Activated CD8-positive, alpha-beta memory T cell treated with anti-CD3 and anti-CD28 coated beads for 24 hours (primary cell): ENCODE results near the gene ALOX12B.
"Not testable (repeated sequence)": the region's sequence is repeated elsewhere in the genome, so short reads cannot be mapped to it uniquely, and the experiment has no call there.

ENCODE experiments used
- DNase-seq: peaks from one replicate; pipeline ENCODE4 v3.0.0-alpha.2; 2020

Gene ALOX12B

GRCh38 chr17:8081876-8082275 is 5.6 kb downstream of the ALOX12B start:
- DNase-seq, result no peak

GRCh38 chr17:8080799-8081219 is 6.7 kb downstream of the ALOX12B start:
- no peak for DNase-seq

GRCh38 chr17:8080208-8080798 is 7.2 kb downstream of the ALOX12B start:
- DNase-seq, result no peak

GRCh38 chr17:8079291-8080207 is 8.0 kb downstream of the ALOX12B start:
- peak; percentile 94 for DNase-seq

- not testable (repeated sequence) for DNase-seq
These were observed 9.6 kb downstream of the ALOX12B start for GRCh38 chr17:8077939-8078338.

- DNase-seq, result no peak
These were observed 10.8 kb downstream of the ALOX12B start for GRCh38 chr17:8076502-8077266.

- DNase-seq, result no peak
These were observed 11.8 kb downstream of the ALOX12B start for GRCh38 chr17:8075574-8076342.

GRCh38 chr17:8075081-8075480 is 12.4 kb downstream of the ALOX12B start:
- DNase-seq, result no peak

- DNase-seq, result no peak
These were observed 13.0 kb downstream of the ALOX12B start for GRCh38 chr17:8074554-8074953.

GRCh38 chr17:8073627-8074484 is 13.7 kb downstream of the ALOX12B start:
- peak; percentile 94 for DNase-seq

GRCh38 chr17:8072729-8073461 is 14.6 kb downstream of the ALOX12B start:
- DNase-seq, result peak; percentile 77

- DNase-seq, result no peak
These were observed 15.2 kb downstream of the ALOX12B start for GRCh38 chr17:8072341-8072728.

- DNase-seq, result no peak
These were observed 16.0 kb downstream of the ALOX12B start for GRCh38 chr17:8071496-8071895.

GRCh38 chr17:8069587-8069860 is 18.0 kb downstream of the ALOX12B start:
- no peak for DNase-seq

- DNase-seq, result no peak
These were observed 18.6 kb downstream of the ALOX12B start for GRCh38 chr17:8068736-8069586.

- DNase-seq, result no peak
These were observed 19.7 kb downstream of the ALOX12B start for GRCh38 chr17:8067806-8068205.

GRCh38 chr17:8066841-8067775 is 20.4 kb downstream of the ALOX12B start:
- DNase-seq, result no peak

- no peak for DNase-seq
These were observed 22.9 kb downstream of the ALOX12B start for GRCh38 chr17:8064561-8065019.
